Measurements from ENCODE around the gene OR6J1. TPM values are rescaled to one million over a fixed set of nuclear protein-coding genes. Genes with fewer than 3 reads are reported as not detected.
"Not testable (repeated sequence)": the region's sequence is repeated elsewhere in the genome, so short reads cannot be mapped to it uniquely, and the experiment has no call there.

Gene OR6J1
- total RNA-seq = not detected

DNA sequence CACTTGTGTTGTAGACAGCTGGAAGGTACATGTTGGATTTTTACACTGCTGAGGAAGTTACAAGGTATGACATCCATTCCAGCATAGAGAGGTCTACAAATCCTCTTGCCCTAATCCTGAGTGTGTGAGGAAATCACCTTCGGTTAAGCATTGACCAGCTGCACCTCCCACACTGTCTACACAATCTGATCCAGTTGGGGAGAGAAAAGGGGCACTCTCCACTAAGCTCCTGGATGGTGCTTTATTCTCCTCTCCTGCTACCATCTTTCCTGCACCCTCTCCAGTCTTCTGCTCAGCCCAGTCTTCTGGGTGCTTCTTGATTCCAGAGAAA is at the start of gene OR6J1:
OR6J1 (minus strand) TSS at position 48 of the 331 bp plus-strand sequence. CDS start 9,541 bp downstream, outside the sequence.
- no peak within 1 kb of the TSS for H3K27ac Mint-ChIP-seq
- no peaks in the 10 kb centered on the region for H3K27me3 Mint-ChIP-seq
- H3K9me3 Mint-ChIP-seq = no peaks in the 10 kb centered on the region
- H3K4me3 Mint-ChIP-seq = no peak within 1 kb of the TSS
- no peak for DNase-seq
- H3K4me1 Mint-ChIP-seq = peaks cover 11% of the 10 kb centered on the region
- no peaks in the 10 kb centered on the region for H3K36me3 Mint-ChIP-seq

DNA sequence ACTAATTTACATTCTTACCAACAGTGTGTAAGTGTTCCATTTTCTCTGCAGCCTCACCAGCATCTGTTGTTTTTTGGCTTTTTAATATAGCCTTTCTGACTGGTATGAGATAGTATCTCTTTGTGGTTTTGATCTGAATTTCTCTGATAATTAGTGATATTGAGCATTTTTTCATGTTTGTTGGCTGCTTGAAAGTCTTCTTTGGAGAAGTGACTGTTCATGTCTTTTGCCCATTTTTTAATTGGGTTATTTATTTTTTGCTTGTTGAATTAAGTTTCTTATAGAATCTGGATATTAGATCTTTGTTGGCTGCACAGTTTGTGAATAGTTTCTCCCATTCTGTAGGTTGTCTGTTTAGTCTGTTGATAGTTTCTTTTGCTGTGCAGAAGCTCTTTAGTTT is 48.0 kb upstream of the OR6J1 start:
- Mint-ChIP-seq H3K4me1 (no peaks in the 10 kb centered on the region), H3K27me3 (peaks cover 28% of the 10 kb centered on the region), H3K4me3 (no peak overlapping the region), H3K27ac (no peak overlapping the region), H3K9me3 (peaks cover 25% of the 10 kb centered on the region), H3K36me3 (peaks cover 3% of the 10 kb centered on the region)
- no peak for DNase-seq

DNA sequence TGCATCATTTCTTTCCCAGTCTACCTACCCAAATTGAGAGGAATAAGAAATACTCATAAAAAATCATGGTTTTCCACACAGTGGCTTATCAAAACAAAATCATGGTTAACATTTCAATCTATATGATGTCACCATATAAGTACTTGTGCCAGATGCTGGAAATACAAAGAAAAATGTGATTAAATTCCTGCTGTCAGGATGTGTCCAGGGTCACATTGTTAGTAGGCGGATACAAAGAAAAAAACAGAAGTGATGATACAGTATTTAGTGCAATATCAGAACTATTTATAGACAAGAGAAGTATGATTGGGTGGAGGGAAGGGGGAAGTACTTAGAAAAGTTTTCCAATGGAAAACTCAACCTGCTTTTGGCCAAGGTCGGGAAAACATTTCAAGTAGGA is 47.0 kb upstream of the OR6J1 start:
- Mint-ChIP-seq H3K36me3 (peaks cover 3% of the 10 kb centered on the region), H3K4me3 (no peak overlapping the region), H3K27ac (no peak overlapping the region), H3K4me1 (no peaks in the 10 kb centered on the region), H3K9me3 (peaks cover 26% of the 10 kb centered on the region), H3K27me3 (peaks cover 27% of the 10 kb centered on the region)
- DNase-seq = no peak

DNA sequence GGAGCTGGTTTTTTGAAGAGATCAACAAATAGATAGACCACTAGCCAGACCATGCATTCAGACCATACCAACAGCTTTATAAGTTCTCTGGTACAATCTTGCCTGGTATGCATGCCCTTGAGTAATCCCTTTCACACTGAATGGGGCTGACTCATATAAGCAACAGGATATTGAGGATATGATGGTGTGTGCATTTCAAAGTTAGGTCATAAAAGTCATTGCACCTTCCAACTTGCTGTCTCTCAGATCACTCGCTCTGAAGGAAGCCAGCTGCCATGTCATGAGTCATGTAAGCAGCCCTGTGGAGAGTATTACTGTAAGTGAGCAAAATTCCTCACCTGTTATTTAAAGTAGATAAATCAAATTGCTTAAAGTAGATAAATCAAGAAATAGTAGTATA is 45.0 kb upstream of the OR6J1 start:
- H3K4me1 Mint-ChIP-seq = no peaks in the 10 kb centered on the region
- no peak overlapping the region for H3K27ac Mint-ChIP-seq
- peaks cover 34% of the 10 kb centered on the region for H3K27me3 Mint-ChIP-seq
- H3K9me3 Mint-ChIP-seq = peaks cover 28% of the 10 kb centered on the region
- H3K36me3 Mint-ChIP-seq = peaks cover 3% of the 10 kb centered on the region
- DNase-seq = no peak
- H3K4me3 Mint-ChIP-seq = no peak overlapping the region

DNA sequence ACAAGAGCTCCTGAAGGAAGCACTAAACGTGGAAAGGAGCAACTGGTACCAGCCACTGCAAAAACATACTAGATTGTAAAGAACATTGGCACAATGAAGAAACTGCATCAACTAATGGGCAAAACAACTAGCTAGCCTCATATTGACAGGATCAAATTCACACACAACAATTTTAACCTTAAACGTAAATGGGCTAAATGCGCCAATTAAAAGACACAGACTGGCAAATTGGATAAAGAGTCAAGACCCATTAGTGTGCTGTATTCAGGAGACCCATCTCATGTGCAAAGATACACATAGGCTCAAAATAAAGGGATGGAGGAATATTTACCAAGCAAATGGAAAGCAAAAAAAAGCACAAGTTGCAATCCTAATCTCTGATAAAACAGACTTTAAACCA is 43.8 kb upstream of the OR6J1 start:
- not testable (repeated sequence) for H3K4me3 Mint-ChIP-seq, H3K4me1 Mint-ChIP-seq, DNase-seq, H3K27ac Mint-ChIP-seq, H3K36me3 Mint-ChIP-seq
- Mint-ChIP-seq H3K9me3 (peaks cover 25% of the 10 kb centered on the region), H3K27me3 (peaks cover 34% of the 10 kb centered on the region)

DNA sequence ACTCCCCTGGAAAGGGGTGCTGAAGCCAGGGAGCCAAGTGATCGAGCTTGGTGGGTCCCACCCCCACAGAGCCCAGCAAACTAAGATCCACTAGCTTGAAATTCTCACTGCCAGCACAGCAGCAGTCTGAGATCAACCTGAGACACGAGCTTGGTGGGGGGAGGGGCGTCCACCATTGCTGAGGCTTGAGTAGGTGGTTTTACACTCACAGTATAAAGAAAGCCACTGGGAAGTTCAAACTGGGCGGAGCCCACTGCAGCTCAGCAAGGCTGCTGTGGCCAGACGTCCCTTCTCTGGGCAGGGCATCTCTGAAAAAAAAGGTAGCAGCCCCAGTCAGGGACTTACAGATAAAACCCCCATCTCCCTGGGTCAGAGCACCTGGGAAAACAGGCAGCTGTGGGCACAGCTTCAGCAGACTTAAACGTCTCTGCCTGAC is 42.0 kb upstream of the OR6J1 start:
- H3K9me3 Mint-ChIP-seq = peaks cover 14% of the 10 kb centered on the region
- H3K27me3 Mint-ChIP-seq = peaks cover 36% of the 10 kb centered on the region
- H3K4me3 Mint-ChIP-seq, H3K27ac Mint-ChIP-seq, H3K4me1 Mint-ChIP-seq, DNase-seq, H3K36me3 Mint-ChIP-seq: not testable (repeated sequence)

DNA sequence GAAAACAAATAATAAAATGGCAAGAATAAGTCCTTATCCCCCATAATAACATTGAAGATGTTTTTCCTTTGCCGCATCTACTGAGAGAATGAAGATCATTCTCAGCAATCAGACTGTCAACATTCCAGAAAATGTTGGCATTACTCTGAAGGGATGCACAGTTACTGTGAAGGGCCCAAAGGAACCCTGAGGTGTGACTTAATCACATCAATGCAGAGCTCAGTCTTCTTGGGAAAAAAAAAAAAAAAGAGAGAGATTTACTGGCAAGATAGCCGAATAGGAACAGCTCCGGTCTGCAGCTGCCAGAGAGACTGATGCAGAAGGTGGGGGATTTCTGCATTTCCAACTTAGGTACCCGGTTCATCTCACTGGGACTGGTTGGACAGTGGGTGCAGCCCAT is 41.3 kb upstream of the OR6J1 start:
- peaks cover 36% of the 10 kb centered on the region for H3K27me3 Mint-ChIP-seq
- H3K27ac Mint-ChIP-seq = no peak overlapping the region
- no peaks in the 10 kb centered on the region for H3K36me3 Mint-ChIP-seq
- no peaks in the 10 kb centered on the region for H3K4me1 Mint-ChIP-seq
- no peak for DNase-seq
- H3K4me3 Mint-ChIP-seq = no peak overlapping the region
- H3K9me3 Mint-ChIP-seq = peaks cover 14% of the 10 kb centered on the region

DNA sequence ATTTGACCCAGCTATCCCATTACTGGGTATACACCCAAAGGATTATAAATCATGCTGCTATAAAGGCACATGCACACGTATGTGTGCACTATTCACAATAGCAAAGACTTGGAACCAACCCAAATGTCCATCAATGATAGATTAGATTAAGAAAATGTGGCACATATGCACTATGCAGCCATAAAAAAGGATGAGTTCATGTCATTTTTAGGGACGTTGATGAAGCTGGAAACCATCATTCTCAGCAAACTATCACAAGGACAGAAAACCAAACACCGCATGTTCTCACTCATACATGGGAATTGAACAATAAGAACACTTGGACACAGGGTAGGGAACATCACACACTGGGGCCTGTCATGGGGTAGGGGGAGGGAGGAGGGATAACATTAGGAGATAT is 39.3 kb upstream of the OR6J1 start:
- DNase-seq, H3K9me3 Mint-ChIP-seq, H3K4me1 Mint-ChIP-seq, H3K36me3 Mint-ChIP-seq, H3K27ac Mint-ChIP-seq, H3K4me3 Mint-ChIP-seq: not testable (repeated sequence)
- H3K27me3 Mint-ChIP-seq = peaks cover 49% of the 10 kb centered on the region

DNA sequence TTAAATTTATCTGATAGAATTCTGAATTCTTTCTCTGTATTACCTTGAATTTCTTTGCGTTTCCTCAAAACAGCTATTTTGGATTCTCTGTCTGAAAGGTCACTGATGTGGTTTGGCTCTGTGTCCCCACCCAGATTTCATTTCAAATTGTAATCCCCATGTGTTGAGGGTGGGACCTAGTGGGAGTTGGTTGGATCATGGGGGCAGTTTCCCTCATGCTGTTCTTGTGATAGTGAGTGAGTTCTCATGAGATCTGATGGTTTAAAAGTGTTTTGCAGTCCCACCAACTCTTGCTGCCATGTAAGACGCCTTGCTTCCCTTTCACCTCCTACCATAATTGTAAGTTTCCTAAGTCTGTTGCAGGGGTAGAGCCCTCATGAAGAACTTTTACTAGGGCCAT is 34.1 kb upstream of the OR6J1 start:
- no peaks in the 10 kb centered on the region for H3K36me3 Mint-ChIP-seq
- no peak for DNase-seq
- no peaks in the 10 kb centered on the region for H3K4me1 Mint-ChIP-seq
- H3K4me3 Mint-ChIP-seq = no peak overlapping the region
- H3K9me3 Mint-ChIP-seq = no peaks in the 10 kb centered on the region
- peaks cover 29% of the 10 kb centered on the region for H3K27me3 Mint-ChIP-seq
- no peak overlapping the region for H3K27ac Mint-ChIP-seq

DNA sequence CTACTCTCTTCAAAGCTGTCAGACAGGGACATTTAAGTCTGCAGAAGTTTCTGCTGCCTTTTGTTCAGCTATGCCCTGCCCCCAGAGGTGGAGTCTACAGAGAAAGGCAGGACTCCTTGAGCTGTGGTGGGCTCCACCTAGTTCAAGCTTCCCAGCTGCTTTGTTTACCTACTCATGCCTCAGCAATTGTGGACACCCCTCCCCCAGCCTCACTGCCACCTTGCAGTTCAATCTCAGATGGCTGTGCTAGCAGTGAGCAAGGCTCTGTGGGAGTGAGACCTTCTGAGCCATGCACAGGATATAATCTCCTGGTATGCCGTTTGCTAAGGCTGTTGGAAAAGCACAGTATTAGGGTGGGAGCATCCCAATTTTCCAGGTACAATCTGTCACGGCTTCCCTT is 33.4 kb upstream of the OR6J1 start:
- H3K4me1 Mint-ChIP-seq, H3K4me3 Mint-ChIP-seq, H3K36me3 Mint-ChIP-seq, DNase-seq, H3K27ac Mint-ChIP-seq, H3K9me3 Mint-ChIP-seq: not testable (repeated sequence)
- peaks cover 22% of the 10 kb centered on the region for H3K27me3 Mint-ChIP-seq

DNA sequence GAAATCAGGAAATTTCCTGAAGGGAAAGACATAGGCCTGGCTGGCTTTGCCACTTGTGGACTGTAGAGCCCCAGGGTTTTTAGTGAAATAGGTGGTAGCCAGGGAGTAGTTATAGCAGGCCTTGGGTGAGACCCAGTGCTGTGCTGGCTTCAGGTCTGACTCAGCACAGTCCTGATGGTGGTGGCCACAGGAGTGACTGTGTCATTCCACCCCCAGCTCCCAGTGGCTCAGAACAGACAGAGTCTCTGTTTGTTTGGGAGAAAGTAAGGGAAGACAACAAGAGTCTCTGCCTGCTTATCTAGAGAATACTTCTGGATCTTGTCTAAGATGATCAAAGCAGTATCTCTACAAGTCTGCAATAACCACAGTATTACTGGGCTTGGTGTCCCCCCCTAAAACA is 27.5 kb upstream of the OR6J1 start:
- Mint-ChIP-seq H3K9me3 (peaks cover 6% of the 10 kb centered on the region), H3K27me3 (no peaks in the 10 kb centered on the region), H3K4me1 (peaks cover 11% of the 10 kb centered on the region), H3K27ac (no peak overlapping the region), H3K36me3 (no peaks in the 10 kb centered on the region), H3K4me3 (no peak overlapping the region)
- DNase-seq = no peak

DNA sequence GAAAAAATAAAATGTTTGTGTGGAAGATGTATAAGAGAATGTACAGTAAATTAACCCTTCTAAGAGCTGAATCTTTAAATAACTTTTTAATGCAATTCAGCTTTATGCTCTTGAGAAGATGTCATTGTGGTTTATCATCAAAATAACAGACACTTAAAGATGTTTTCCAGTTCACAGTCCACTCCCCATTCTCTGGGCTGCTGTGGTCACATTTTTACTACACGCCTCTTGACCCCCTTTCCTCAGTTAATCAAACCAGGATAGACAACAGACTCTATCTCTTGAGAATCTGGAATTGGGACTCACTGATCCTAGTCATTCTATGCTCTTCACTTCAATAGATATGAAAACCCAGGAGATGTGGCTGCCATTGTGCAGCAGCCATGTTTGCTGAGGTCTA is 24.7 kb upstream of the OR6J1 start:
- Mint-ChIP-seq H3K4me3 (no peak overlapping the region), H3K27me3 (no peaks in the 10 kb centered on the region), H3K36me3 (no peaks in the 10 kb centered on the region), H3K4me1 (peaks cover 11% of the 10 kb centered on the region), H3K9me3 (peaks cover 6% of the 10 kb centered on the region), H3K27ac (no peak overlapping the region)
- no peak for DNase-seq

DNA sequence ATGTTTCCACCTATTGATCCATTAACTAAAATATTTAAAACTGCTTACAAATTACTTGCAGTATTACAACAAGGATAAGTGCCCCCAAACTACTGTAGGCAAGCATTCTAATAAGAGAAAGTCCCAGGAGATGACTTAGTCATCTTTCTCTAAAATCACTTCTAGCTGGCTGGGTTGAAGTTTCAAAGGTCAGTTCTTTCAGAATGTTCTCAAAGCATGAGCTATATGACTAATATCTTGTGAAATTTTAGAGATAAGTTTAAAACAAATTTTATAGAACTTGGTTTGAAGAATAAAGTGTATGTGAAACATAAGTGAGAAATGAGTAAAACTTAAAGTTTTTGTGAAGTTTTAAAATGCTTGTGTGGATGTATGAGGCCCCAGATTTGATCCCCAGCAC is 24.3 kb upstream of the OR6J1 start:
- Mint-ChIP-seq H3K9me3 (peaks cover 6% of the 10 kb centered on the region), H3K36me3 (no peaks in the 10 kb centered on the region), H3K27ac (no peak overlapping the region), H3K4me1 (peaks cover 11% of the 10 kb centered on the region), H3K4me3 (no peak overlapping the region), H3K27me3 (no peaks in the 10 kb centered on the region)
- DNase-seq = no peak

DNA sequence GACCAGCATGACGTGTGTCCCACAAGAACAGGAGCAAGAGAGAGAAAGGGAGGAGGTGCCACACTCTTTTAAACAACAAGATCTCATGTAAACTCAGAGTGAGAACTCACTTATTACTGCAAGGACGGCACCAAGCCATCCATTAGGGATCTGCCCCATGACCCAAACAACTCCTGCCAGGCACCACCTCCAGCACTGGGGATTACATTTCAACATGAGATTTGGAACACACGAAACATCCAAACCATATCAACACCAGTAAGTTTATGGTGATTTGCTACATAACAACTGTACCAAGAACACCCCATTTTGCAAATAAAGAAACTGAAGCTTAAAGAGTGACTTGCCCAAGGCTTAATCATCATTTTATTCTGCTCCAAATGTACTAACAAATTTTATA is 23.7 kb upstream of the OR6J1 start:
- no peak for DNase-seq
- H3K4me3 Mint-ChIP-seq = no peak overlapping the region
- H3K9me3 Mint-ChIP-seq = peaks cover 4% of the 10 kb centered on the region
- no peaks in the 10 kb centered on the region for H3K36me3 Mint-ChIP-seq
- peaks cover under 1% of the 10 kb centered on the region for H3K27me3 Mint-ChIP-seq
- peaks cover 11% of the 10 kb centered on the region for H3K4me1 Mint-ChIP-seq
- no peak overlapping the region for H3K27ac Mint-ChIP-seq

DNA sequence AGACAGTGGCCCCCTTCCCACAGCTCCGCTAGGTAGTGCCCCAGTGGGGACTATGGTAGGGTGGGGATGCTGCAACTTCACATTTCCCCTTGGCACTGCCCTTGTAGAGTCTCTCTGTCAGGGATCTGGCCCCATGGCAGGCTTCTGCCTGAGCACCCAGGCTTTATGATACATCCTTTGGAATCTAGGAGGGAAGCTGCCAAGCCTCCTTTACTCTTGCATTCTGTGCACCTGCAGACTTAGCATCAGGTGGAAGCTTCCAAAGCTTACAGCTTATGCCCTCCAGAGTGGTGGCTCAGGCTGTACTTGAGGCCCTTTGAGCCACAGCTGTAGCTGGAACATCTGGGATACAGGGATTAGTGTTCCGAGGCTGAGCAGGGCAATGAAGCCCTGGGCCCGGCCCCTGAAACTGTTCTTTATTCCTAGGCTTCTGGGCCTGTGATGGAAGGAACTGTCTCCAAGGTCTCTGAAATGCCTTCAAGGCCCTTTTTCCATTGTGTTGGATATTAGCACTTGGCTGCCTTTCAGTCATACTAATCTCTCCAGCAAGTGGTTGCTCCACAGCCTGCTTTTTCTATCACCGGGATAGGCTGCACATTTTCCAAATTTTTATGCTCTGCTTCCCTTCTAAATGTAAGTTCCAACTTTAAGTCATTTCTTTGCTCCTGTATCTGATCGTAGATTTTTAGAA is 22.2 kb upstream of the OR6J1 start:
- no peak overlapping the region for H3K27ac Mint-ChIP-seq
- no peak for DNase-seq
- H3K4me3 Mint-ChIP-seq = no peak overlapping the region
- H3K4me1 Mint-ChIP-seq = peaks cover 11% of the 10 kb centered on the region
- no peaks in the 10 kb centered on the region for H3K36me3 Mint-ChIP-seq
- H3K27me3 Mint-ChIP-seq = peaks cover 7% of the 10 kb centered on the region
- H3K9me3 Mint-ChIP-seq = no peaks in the 10 kb centered on the region

DNA sequence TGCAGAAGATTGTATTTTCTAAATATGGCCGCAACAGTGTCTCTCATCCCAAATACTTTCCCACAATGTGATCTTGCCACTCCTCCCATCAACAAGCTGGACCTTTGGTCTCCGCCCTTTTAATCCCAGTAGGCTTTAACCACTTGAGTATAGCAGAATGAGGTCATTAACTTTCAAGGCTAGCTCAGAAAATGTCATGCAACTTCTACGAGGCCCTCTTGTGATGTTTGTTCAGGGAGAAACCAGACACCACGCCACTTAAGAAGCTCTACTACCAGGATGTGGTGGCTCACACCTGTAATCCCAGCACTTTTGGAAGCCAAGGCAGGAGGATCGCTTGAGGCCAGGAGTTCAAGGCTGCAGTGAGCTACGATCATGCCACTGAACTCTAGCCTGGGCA is 20.1 kb upstream of the OR6J1 start:
- Mint-ChIP-seq H3K36me3 (no peaks in the 10 kb centered on the region), H3K4me3 (no peak overlapping the region), H3K27ac (no peak overlapping the region), H3K27me3 (peaks cover 7% of the 10 kb centered on the region), H3K4me1 (peaks cover 11% of the 10 kb centered on the region), H3K9me3 (no peaks in the 10 kb centered on the region)
- DNase-seq = no peak

Data from activated naive CD8-positive, alpha-beta T cell treated with anti-CD3 and anti-CD28 coated beads for 36 hours (primary cell).